SH-SY5Y (cell line): ENCODE measurements around the gene WDR5B.

Experiments
- GATA2 ChIP-seq: IDR thresholded peaks from 2 replicates; pipeline ENCODE4 v1.6.1; 2011; ENCODE audit warnings: mild to moderate bottlenecking, low read depth, low read length
- GATA3 ChIP-seq: IDR thresholded peaks from 2 replicates; pipeline ENCODE4 v1.6.1; 2011; ENCODE audit warnings: low read depth, mild to moderate bottlenecking, low read length, moderate library complexity

- TF ChIP-seq GATA2 (no peak), GATA3 (no peak)
Measured at GRCh38 chr3:122390665-122391064, 25.2 kb downstream of the WDR5B start.
